PC-3 (cell line): ENCODE data around the gene LARP4B.

Source experiments
- CTCF ChIP-seq: fragments of 300-600 bp; sonication (generic); conservative IDR thresholded peaks from 2 replicates; pipeline ENCODE4 v1.5.1; 2017; ENCODE audit warnings: antibody characterized with exemption, low read depth, mild to moderate bottlenecking, low read length
- EZH2 ChIP-seq: fragments of 300-600 bp; sonication (generic); IDR thresholded peaks from one replicate; pipeline ENCODE4 v1.6.1; 2017; ENCODE audit warnings: antibody characterized with exemption, mild to moderate bottlenecking, low read length; ENCODE audit not compliant: unreplicated experiment
- EZH2phosphoT487 ChIP-seq: fragments of 300-600 bp; sonication (generic); IDR thresholded peaks from 2 replicates; pipeline ENCODE4 v1.6.1; 2018; ENCODE audit warnings: mild to moderate bottlenecking, antibody characterized with exemption, low read length, borderline replicate concordance

GRCh38 chr10:934746-935406, 3.4 kb upstream of the LARP4B start:
- TF ChIP-seq CTCF (no peak), EZH2 (no peak), EZH2phosphoT487 (no peak)
